Activated B cell treated with CpG ODN at 0.5 μM for 24 hours (primary cell): ENCODE measurements around the gene SFXN1. TPM values are rescaled to one million over a fixed set of nuclear protein-coding genes. Genes with fewer than 3 reads are reported as not detected.

Source experiments
- ATAC-seq: fragments of 200-7000 bp; cut with Tn5 transposase; one replicate; pipeline ENCODE4 v1.10.0; 2021; ENCODE audit warnings: low read depth, mild to moderate bottlenecking, moderate library complexity
- CTCF ChIA-PET: fragments of 350-600 bp; sonication (Branson Sonifier 250); formaldehyde crosslinking; loops from one replicate; lab custom pipeline; 2021; ENCODE audit warnings: antibody characterized with exemption; lab: Charles Lee
- POLR2A ChIA-PET: fragments of 350-600 bp; sonication (Branson Sonifier 250); formaldehyde crosslinking; loops from one replicate; lab custom pipeline; 2021; ENCODE audit warnings: antibody characterized with exemption; lab: Charles Lee
- DNase-seq: peaks from one replicate; pipeline ENCODE4 v3.0.0; 2022
- H3K27ac Mint-ChIP-seq: one replicate; pipeline ENCODE4 v1.8.0; 2020; ENCODE audit warnings: mixed read lengths
- H3K27me3 Mint-ChIP-seq: one replicate; pipeline ENCODE4 v1.8.0; 2021; ENCODE audit warnings: mixed read lengths
- H3K36me3 Mint-ChIP-seq: one replicate; pipeline ENCODE4 v1.8.0; 2021; ENCODE audit warnings: low read depth, mixed read lengths
- H3K4me1 Mint-ChIP-seq: one replicate; pipeline ENCODE4 v1.8.0; 2021; ENCODE audit warnings: mixed read lengths
- H3K4me3 Mint-ChIP-seq: one replicate; pipeline ENCODE4 v1.8.0; 2020; ENCODE audit warnings: mild to moderate bottlenecking, mixed read lengths
- H3K9me3 Mint-ChIP-seq: one replicate; pipeline ENCODE4 v1.8.0; 2020; ENCODE audit warnings: mixed read lengths
- intact Hi-C: fragments of 100-400 bp; cut with micrococcal nuclease; formaldehyde crosslinking; loops from one replicate; pipeline ENCODE4 v1.15.1; 2024
- total RNA-seq: library from RNA; stranded (reverse); gene quantifications from 2 replicates; pipeline ENCODE4 v1.2.3, GENCODE V29; 2022
- TF ChIP-seq, protein P1 (sequence below): fragments of 200-600 bp; IDR thresholded peaks from one replicate; pipeline ENCODE4 v1.8.0; 2022; ENCODE audit warnings: antibody characterized with exemption, mild to moderate bottlenecking

The SFXN1 gene
- total RNA-seq, 1 donor from 2014 or later, result 46.9 TPM

DNA sequence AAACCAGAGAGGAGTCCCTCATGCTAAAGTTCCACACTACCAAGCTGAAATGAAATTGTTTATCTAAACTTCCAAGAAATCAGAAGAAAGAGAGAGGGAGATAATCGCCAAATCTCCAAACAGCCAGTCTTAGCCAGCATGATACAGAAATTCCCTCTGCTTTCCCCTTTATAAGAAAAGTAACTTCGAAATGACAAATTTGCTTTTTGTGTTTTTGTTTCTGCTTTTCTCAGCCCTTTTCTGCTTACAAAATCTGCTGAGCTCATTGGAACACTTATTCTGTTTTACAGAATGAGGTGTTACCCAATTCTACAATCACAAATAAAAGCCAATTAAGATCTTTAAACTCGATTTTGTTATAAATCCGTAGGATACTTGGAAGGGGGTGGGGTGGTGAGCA lies 72.9 kb downstream of the SFXN1 start:
- H3K9me3 Mint-ChIP-seq, result no peaks in the 10 kb centered on the region
- no peaks in the 10 kb centered on the region for H3K36me3 Mint-ChIP-seq
- DNase-seq (no peak), ATAC-seq (no peak)
- TF ChIP-seq, protein P1, sequence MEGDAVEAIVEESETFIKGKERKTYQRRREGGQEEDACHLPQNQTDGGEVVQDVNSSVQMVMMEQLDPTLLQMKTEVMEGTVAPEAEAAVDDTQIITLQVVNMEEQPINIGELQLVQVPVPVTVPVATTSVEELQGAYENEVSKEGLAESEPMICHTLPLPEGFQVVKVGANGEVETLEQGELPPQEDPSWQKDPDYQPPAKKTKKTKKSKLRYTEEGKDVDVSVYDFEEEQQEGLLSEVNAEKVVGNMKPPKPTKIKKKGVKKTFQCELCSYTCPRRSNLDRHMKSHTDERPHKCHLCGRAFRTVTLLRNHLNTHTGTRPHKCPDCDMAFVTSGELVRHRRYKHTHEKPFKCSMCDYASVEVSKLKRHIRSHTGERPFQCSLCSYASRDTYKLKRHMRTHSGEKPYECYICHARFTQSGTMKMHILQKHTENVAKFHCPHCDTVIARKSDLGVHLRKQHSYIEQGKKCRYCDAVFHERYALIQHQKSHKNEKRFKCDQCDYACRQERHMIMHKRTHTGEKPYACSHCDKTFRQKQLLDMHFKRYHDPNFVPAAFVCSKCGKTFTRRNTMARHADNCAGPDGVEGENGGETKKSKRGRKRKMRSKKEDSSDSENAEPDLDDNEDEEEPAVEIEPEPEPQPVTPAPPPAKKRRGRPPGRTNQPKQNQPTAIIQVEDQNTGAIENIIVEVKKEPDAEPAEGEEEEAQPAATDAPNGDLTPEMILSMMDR, result no peak
- H3K27me3 Mint-ChIP-seq, result peaks cover 27% of the 10 kb centered on the region
- H3K4me3 Mint-ChIP-seq, result no peak overlapping the region
- ChIA-PET CTCF (no interaction called here), POLR2A (no interaction called here)
- intact Hi-C loops, result no loop called here
- H3K27ac Mint-ChIP-seq, result no peak overlapping the region
- no peaks in the 10 kb centered on the region for H3K4me1 Mint-ChIP-seq

DNA sequence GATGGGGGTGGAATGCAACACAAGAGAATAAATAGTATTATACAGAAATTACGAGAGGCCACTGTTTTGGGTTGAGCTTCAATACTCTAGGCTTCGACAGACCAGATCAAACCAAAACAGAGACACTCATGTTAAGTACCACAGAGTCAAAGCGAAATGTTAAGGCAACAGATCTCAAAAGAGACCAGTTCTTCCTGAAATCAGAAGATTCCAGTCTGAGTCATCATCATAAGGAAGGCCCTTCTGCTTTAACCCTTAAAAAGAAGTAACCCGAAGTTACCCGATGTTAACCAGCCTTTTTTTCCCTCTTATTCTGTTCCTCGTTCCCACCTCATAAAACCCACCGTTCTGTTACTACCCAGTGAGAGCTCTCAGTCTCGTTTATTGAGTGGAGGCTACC lies 75.9 kb downstream of the SFXN1 start:
- ChIA-PET POLR2A (no interaction called here), CTCF (no interaction called here)
- H3K27ac Mint-ChIP-seq, result no peak overlapping the region
- H3K4me3 Mint-ChIP-seq, result no peak overlapping the region
- no peaks in the 10 kb centered on the region for H3K4me1 Mint-ChIP-seq
- no peaks in the 10 kb centered on the region for H3K36me3 Mint-ChIP-seq
- TF ChIP-seq, protein P1, result no peak
- ATAC-seq (no peak), DNase-seq (no peak)
- peaks cover 12% of the 10 kb centered on the region for H3K27me3 Mint-ChIP-seq
- no peaks in the 10 kb centered on the region for H3K9me3 Mint-ChIP-seq
- intact Hi-C loops, result no loop called here

DNA sequence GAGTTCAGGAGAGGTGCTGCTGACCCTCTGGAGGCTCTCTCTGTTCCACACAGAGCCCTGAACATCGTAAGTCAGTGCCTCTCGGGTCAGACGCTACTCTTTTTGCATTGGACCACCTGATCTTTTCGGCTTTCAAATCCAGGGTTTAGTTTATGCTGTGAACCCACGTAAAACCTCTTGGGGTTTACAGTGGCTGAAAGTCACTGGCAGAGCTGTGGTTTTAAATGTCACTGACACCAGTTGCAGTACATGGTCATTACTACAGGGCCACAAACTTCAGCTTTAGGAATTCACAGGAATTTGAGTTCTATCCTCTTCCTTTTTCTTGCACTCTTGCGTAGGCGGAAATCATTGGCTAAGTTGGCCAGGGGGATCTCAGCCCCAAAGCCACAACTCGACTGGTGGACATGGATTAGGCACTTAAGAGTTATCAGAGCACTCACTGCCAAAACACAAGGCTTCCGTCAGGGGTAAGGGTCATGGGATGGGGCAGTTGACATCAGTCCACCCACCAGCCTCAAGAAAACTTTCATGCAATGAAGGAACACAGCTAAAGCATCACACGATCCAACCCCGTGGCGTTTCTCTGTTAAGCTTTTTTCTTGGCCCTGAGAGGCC lies 76.9 kb downstream of the SFXN1 start:
- DNase-seq (no peak), ATAC-seq (no peak)
- CTCF ChIA-PET, result no interaction called here
- H3K27me3 Mint-ChIP-seq, result peaks cover 11% of the 10 kb centered on the region
- no peaks in the 10 kb centered on the region for H3K4me1 Mint-ChIP-seq
- no peak overlapping the region for H3K27ac Mint-ChIP-seq
- H3K9me3 Mint-ChIP-seq, result no peaks in the 10 kb centered on the region
- no peaks in the 10 kb centered on the region for H3K36me3 Mint-ChIP-seq
- no peak overlapping the region for H3K4me3 Mint-ChIP-seq
- intact Hi-C loops, result no loop called here
- TF ChIP-seq, protein P1, result no peak
- POLR2A ChIA-PET, result no interaction called here

DNA sequence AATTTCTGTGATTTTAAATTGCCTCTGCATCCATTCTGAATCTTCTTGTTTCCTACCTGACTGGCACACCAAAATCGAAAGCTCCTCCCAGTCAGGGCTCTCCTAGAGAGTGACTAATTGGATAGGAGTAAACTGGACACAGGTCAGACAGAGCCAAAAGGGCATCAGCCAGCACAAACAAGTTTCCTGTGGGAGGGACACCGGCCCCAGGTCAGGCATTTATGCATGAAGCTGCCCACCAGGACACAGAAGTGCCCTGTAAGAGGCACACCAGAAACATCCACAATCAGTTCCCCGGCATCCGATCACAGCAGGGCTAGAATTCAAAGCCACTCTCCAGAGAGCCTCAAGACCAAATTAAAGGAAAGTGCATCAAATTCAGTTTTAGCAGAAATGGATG lies 78.4 kb downstream of the SFXN1 start:
- ChIA-PET CTCF (no interaction called here), POLR2A (no interaction called here)
- ATAC-seq, result no peak
- no peak overlapping the region for H3K4me3 Mint-ChIP-seq
- H3K9me3 Mint-ChIP-seq, result no peaks in the 10 kb centered on the region
- intact Hi-C loops, result no loop called here
- DNase-seq, result no peak
- no peaks in the 10 kb centered on the region for H3K4me1 Mint-ChIP-seq
- TF ChIP-seq, protein P1, result no peak
- H3K27ac Mint-ChIP-seq, result no peak overlapping the region
- H3K36me3 Mint-ChIP-seq, result no peaks in the 10 kb centered on the region
- H3K27me3 Mint-ChIP-seq, result peaks cover 10% of the 10 kb centered on the region

DNA sequence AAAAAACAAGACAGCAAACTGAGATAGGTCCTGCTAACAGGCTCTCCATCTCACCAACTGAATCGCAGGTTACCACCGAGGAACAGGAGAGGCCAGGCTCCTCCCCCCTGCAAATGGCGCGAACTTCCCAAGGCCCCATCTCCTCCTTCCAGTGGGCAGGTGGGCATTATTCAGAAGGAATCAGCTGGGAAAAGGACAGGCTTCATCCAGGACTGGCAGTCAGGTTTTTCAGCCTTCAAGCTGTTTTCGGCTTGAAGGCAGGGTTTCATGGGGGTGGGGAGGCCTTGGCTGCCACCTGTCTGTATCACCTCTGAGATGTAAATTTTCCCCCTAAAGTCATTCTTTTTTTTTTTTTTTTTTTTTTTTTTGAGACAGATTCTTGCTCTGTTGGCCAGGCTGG lies 79.4 kb downstream of the SFXN1 start:
- no peaks in the 10 kb centered on the region for H3K4me1 Mint-ChIP-seq
- ChIA-PET POLR2A (no interaction called here), CTCF (no interaction called here)
- DNase-seq (no peak), ATAC-seq (no peak)
- no peaks in the 10 kb centered on the region for H3K36me3 Mint-ChIP-seq
- no peaks in the 10 kb centered on the region for H3K9me3 Mint-ChIP-seq
- intact Hi-C loops, result no loop called here
- H3K27ac Mint-ChIP-seq, result no peak overlapping the region
- peaks cover 12% of the 10 kb centered on the region for H3K27me3 Mint-ChIP-seq
- TF ChIP-seq, protein P1, result no peak
- H3K4me3 Mint-ChIP-seq, result no peak overlapping the region
